Embryonic facial prominence (tissue), 1 donor: ENCODE measurements around the gene COL15A1.

Experiments used
- DNase-seq: peaks from one replicate; pipeline ENCODE4 v3.0.0-alpha.2; 2016; ENCODE audit errors: extremely low spot score

COL15A1 gene

GRCh38 chr9:99056886-99057664 lies 113.4 kb downstream of the COL15A1 start:
- no peak for DNase-seq

DNA sequence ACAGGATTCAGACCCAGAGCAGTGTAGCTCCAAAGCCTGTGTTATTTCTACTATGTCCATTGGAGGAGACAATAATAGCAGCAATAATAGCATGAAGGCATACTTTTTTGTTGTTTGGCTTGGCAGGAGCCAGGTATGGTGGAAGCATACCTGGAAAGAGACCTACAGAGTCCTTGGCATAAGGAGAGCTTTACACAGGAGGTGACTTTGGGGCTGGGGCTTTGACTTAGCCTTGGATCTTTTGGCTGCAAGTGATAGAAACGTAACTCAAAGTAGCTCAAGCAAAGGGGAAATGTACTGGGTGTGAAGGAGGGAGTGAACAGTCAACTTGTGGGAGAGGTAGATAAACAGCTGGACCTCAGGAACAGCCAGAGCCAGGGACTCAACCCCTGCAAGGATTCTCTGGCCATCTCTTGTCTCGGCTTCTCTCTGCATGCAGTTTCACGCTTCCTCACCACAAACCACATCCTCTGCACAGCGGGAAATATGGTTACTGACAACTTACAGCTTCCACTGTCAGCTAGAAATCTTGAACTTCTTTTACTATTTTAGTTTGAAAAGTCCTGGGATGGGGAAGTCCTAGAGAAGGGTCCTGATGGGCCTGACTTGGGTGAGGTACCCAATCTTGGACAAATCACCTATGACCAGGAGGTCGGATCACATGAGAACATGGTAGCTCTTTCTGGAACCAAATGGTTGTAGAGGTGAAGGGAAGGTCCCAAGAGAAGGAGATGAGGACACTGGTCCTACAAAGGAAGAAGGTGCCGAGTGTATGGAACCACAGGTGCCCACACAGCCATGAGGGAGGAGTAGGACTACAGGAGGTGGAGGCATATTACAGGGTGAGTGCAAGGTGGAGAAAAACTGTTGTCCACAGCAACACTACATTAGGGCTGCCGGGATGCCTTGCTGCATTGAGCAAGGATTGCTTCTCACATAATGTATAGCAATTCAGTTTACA lies 114.2 kb downstream of the COL15A1 start:
- DNase-seq: no peak

DNA sequence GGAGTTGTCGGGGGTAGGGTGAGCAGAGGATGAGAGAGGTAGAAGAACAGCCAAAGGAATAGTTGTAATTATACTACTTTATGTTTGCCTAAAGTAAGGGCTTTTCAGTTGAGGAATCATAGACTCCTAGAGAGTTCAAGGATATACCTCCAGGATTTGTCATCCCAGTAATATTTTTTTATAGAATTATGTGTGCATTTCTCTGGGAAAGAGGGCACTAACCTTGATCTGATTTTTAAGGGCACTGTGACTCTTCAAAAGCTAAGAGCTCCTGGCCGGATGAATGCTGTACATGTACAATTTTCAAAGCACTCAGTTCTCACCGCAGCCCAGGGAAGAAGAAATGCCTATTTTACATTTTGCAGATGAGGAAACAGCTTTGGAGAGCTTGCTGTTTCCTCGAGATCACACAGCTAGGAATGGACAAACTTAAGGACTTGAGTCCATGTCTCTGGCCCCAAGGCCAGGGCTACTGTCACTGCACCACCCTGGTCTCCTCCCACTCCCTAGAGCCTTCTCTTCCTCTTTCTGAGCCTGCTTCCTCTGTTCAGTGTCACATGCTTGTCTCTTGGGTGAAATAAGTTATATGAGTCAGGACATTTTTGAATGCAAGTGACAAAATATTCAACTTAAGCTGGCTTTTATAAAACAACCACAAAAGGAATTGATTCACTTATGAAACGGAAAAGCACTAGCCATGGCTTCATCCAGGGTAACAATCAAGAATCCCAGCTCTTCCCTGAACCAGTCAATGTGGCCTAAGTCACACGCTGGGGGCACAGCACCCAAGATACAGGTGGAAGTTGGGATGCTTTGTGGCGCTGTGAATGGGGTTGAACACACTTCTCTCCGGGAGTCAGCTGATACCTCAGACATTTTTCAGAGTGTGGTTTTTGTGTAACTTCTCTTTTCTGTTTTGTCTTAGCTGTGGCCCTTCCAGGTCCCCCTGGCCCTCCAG lies 115.5 kb downstream of the COL15A1 start:
- DNase-seq: no peak

- DNase-seq: no peak
Measured at GRCh38 chr9:99060621-99061020, 116.9 kb downstream of the COL15A1 start.

DNA sequence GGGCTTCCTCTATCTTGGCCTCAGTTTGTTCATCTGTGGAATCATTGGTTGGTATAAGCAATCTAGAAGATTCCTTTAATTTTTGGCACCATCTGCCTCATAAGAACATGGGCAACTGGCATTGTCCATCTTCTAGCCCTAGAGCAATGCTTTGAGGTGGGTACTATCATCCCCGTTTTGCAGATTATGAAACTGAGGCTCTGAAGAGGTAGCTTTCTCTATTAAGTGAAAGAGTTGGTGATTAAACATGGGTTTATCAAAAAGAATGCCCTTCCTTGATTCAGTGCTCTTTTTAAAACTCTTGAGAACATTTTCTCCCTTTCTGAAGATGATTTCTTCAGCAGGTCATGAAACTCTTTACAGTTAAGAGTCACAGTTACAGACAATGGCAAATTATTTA lies 118.8 kb downstream of the COL15A1 start:
- no peak for DNase-seq

DNA sequence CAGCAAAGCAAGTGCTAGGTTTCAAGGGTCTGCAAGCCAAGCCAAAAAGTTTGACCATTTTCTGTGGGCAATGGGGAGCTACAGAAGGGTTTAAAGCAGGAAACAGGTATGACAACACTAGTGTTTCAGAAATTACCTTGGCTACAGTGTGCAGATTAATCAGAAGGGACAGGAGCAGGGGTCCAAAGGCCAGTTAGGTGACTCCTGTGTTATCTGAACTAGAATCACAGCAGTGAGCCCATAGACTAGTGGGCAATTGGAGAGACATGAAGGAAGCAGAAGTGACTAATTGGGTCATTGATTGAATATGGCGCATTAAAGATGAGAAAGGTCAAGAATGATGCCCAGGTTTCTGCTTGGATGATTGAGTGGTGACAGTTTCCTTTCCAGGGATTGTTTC lies 119.8 kb downstream of the COL15A1 start:
- no peak for DNase-seq

DNA sequence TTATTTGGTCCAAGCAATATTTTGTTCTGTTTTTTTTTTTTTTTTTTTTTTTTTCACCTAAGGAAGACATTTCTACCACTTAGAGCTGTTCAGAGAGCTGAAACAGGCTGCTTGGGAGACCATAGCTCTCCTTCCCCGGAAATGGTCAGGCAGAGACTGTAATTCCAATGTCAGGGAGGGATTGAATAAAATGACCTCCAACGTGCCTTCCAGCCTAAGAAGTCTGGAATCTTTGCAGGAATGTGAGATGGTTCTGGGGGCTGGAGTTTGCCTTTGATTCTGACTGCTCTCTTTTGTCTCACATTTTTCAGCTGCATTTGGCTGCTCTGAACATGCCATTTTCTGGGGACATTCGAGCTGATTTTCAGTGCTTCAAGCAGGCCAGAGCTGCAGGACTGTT lies 122.9 kb downstream of the COL15A1 start:
- no peak for DNase-seq

GRCh38 chr9:99069075-99069474 lies 125.4 kb downstream of the COL15A1 start:
- no peak for DNase-seq

- no peak for DNase-seq
Measured at GRCh38 chr9:99069546-99069945, 125.8 kb downstream of the COL15A1 start.

- DNase-seq: no peak
Measured at GRCh38 chr9:99070681-99071080, 127.0 kb downstream of the COL15A1 start.

DNA sequence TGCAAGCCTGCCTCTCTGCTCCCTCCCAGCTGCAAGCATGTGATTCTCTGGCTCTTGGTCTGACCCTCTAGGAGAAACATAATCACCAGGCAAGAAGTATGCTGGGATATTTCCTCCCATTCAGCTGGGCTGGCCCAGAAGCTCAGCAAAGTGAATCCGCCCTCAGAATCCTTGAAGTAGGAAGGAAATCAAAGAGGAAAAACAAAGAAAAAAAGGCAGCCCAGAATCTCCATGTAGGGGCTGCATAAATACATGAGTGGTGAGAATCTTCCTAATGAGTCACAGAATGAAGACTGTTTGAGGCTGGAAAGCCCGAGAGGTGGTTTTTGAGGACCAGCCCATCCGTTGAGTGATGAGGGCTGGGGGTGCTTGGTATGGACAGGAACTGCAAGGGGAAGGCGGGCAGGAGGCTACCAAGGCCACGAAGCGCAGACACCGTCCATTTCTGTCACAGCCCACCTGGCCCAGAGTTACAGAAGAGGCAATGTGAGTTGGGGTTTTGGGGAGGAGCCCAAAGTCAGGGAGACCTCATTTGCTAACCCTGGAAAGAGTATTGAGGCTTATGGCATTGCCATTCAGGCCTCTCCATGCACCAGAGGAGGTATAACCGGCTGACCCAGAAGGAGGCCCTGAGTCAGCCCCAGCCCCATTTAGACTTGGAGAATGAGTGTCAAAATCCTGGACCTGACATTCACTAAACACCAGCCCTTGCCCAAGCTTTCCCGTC lies 127.8 kb downstream of the COL15A1 start:
- no peak for DNase-seq

DNA sequence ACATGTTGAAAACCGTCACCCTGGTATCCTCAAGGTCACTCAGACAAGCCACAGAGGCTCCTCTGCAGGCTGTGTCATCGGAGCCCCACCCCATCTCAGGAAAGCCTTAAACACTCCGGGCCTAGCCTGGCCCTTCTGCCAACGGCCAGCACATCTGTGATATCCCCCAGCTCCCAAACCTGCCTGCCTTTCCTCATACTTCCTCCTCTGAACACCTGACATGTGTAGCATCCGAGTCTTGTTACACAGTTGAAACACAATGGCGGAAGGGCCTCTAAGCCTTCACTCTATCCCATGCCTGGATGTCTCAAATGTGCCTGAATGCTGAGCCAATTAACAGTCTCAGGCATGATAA lies 128.3 kb downstream of the COL15A1 start:
- no peak for DNase-seq

GRCh38 chr9:99073347-99073746 lies 129.6 kb downstream of the COL15A1 start:
- no peak for DNase-seq

GRCh38 chr9:99073985-99074901 lies 130.5 kb downstream of the COL15A1 start:
- no peak for DNase-seq

- no peak for DNase-seq
Measured at GRCh38 chr9:99074902-99075245, 131.2 kb downstream of the COL15A1 start.

DNA sequence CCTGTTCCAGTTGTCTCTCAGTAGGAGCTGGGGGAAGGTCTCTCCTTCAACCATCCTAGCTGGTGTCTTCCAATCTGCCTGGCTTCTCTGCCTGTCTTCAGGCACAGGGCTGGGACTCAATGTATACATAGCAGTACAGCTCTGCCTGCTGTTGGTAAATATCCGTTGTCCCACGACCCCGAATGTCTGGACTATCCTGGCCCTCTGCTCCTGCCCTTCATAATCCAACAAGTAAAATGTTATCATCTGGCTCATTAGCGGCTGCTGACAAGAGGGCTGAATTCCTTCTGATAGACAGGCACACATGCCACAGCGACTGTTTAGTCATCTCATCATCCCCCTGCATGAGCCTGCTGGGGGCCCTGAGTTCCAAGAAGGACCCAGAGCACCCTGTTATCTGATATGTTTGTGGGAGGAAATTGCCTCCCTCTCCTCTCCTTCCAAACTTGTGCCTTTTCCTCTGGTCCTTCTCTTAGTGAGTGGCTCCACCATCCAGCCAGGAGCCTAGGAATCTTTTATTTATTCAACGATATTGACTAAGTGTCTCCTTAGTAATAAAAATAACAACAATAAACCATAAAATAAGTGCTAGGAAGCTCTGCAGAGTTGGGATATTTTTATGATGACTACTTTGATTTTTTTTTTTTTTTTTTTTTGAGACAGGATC lies 131.7 kb downstream of the COL15A1 start:
- no peak for DNase-seq

DNA sequence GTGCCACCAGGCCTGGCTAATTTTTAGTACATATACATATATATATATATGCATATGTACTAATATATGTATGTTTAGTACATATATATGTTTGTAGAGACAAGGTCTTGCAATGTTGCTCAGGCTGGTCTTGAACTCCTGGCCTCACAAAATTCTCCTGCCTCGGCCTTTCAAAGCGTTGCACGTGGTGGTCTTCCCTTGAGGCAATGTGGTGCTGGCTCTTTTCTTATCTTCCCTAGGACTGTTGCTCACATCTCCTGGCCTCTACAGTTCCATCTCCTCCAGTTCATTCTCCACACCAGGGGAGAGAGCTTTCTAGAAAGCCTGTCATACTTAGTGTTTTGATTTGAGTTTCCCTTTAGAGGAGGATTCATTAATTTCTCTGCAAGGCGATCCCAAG lies 132.3 kb downstream of the COL15A1 start:
- DNase-seq: no peak

- no peak for DNase-seq
Measured at GRCh38 chr9:99076483-99077171, 132.9 kb downstream of the COL15A1 start.

DNA sequence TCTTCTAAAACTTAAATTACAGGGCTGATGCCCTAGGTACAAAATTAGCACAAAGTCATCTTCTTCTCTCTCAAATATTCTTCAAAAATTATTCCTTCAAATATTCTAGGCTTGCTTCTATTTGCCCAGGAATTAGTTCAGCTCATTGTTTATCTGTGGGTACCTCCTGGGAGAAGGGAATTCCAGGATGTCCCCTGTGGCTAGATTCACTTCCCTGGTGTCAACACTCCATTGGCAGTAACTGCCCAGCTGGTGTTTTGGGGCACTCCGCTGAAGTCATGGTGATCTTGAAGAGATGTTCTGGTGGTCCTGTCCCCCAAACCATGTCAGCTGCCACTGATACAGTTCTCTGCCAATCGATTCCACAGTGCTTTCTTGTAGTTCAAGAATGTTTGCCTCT lies 135.0 kb downstream of the COL15A1 start:
- DNase-seq: no peak
